HG02610 (cell line): Measurements from ENCODE around the gene TSC22D2.

ENCODE experiments used
- ATAC-seq: cut with Tn5 transposase; IDR thresholded peaks from one replicate; pipeline ENCODE4 v1.9.1; 2021; ENCODE audit warnings: mild to moderate bottlenecking, moderate library complexity; ENCODE audit not compliant: unreplicated experiment

Gene TSC22D2

DNA sequence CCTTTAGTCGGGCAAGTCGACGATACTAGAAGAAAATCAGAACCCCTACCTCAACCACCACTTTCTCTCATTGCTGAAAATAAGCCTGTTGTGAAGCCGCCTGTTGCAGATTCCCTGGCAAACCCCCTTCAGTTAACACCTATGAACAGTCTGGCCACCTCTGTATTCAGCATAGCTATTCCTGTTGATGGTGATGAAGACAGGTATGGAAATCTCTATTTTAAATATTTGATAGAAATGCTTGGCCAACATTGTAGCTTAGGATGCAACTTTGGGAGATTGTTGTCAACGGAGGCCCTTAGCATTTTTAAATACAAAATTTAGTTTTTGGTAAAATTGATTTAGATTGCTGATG, 3.0 kb downstream of the TSC22D2 start:
- no peak for ATAC-seq

GRCh38 chr3:150411546-150411945, 3.4 kb downstream of the TSC22D2 start:
- ATAC-seq, result no peak

DNA sequence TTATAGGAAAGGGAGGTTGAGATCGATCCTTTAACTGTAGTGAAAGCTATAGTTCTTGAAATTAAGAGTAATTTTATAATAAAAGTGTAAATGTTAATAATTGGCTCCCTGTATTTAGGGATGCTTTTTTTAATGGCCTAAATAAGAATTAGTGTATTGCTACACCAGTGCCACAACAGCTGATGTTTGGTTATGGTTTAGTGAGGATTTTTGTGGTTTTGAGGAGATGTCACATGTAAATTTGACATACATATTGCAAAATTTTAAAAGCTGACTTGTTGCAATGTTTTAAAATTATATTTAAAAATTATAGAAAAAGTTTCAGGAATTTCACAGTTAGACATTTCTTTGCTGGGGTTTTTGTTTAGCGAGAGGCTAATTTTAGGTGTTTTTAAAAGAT, 3.9 kb downstream of the TSC22D2 start:
- no peak for ATAC-seq

DNA sequence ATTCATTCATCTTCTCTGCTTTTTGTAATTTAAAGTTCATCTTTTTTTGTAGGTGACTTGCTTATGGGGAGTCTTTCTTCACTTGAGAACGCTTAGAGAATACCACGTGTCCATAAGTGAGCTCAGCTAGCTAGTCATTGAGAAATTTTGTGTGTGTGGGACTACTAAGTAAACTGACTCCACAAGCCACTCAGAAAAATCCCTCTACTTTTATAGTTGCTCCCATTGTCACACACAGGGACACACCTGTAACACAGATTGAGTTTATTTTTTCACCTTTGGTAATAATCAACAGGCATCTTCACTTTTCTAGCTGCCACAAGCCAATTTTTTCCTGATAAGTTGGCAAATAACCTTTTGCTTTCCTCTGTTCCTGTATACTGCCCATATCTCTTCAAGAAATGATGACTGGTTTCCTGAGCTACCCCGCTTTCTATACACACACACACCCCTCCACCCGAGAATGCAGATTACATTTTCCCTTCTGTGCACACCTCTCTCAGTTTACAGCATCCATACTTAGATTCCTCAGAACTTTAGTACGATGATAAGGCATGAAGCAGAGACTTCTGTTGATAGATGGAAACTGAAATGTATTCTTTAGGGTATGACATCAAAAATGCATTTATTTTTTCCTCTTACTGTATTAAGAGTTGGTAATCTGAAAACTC, 4.6 kb downstream of the TSC22D2 start:
- no peak for ATAC-seq

DNA sequence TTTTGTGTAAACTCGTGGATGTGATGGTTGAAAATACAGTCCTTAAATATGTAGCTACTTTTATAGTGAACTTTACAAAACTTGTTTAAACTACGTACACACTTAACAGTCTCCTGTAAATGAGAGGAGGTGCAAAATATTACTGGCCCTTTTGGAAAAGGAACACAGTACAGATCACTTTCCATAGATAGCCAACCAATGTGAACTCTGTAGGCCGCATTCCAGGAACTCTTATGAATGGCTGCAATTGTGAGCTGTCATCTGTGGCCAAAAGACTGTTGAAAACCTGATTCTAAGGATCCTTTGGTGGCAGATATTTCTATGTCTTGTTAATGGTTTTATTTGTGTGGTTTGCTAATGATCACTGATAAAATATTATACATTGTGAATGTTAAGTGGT, 6.2 kb downstream of the TSC22D2 start:
- ATAC-seq, result no peak

GRCh38 chr3:150414959-150415358, 6.9 kb downstream of the TSC22D2 start:
- no peak for ATAC-seq

GRCh38 chr3:150419076-150419868, 11.2 kb downstream of the TSC22D2 start:
- ATAC-seq, result no peak

DNA sequence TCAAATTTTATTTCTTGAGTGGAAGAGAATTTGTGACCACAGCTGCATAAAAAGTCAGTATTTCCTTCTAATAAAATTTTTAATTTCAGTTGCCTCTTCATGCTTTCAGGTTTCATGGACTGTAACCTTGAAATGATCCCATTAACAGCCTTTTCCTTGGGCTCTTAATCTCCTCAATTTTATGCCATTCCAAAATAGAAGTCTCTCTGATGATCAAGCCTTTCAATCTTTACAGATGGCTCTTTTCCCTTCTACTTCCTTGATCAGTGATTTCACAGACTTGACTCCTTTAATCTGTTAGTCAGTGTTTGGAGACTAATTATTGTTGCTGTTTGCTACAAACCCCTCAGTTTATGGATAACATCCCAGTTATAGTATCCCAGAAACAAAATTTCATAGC, 11.9 kb downstream of the TSC22D2 start:
- no peak for ATAC-seq

- no peak for ATAC-seq
Measured at GRCh38 chr3:150421256-150421655, 13.2 kb downstream of the TSC22D2 start.

- no peak for ATAC-seq
Measured at GRCh38 chr3:150421799-150422548, 13.9 kb downstream of the TSC22D2 start.

DNA sequence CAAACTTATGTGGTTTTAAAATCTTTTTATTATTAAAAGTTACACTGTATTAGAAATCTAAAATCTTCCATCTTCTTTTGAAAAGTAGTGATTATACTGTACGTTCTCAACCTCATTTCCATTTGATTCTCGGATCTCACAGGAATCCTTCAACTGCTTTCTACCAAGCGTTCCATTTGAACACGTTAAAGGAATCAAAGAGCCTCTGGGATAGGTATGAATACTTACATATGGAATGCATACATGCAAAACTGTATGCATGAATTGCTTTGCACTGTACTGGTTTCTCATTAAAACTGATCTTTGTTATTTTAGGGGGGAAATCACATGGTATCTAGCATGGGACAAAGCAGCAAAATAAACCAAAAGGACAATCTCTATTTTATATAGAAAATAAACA, 14.8 kb downstream of the TSC22D2 start:
- no peak for ATAC-seq

DNA sequence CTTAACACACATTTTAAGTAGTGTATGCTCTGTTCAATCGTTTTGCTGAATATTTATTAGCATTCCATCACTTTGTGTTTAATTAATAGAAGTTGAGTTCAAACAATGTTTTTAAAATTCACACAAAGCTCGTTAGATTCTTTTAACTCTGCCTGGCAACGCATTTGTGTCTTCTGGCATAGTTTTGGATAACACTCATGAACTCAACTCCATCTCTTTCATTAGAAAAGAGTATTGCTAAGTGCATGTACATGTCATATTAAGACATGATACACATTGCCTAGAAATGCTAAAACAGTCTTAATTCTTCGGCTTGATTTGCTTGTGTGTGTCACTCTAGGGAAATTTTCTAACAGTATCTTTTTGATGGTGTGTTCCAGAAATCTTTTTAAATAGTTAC, 15.7 kb downstream of the TSC22D2 start:
- ATAC-seq, result no peak

- no peak for ATAC-seq
Measured at GRCh38 chr3:150426292-150426691, 18.2 kb downstream of the TSC22D2 start.

DNA sequence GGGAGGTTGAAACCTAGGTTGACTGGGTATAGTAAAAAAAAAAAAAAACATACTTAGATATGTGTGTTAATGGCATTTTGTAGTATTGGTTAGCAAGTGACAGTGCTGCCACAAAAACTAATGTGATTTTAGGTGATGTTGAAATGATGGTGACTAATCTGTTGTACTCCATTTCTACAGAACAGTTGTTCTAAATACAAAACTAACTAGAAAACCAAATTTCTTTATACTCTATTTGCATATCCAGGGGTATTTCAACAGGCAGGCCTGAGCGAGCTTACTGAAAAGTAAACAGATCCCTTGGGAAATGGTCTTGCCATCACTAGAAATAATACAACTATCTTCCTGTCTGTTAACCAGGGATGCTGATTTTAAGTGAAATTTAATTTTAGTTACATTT, 20.5 kb downstream of the TSC22D2 start:
- ATAC-seq, result no peak

GRCh38 chr3:150429767-150430671, 21.9 kb downstream of the TSC22D2 start:
- ATAC-seq, result no peak

DNA sequence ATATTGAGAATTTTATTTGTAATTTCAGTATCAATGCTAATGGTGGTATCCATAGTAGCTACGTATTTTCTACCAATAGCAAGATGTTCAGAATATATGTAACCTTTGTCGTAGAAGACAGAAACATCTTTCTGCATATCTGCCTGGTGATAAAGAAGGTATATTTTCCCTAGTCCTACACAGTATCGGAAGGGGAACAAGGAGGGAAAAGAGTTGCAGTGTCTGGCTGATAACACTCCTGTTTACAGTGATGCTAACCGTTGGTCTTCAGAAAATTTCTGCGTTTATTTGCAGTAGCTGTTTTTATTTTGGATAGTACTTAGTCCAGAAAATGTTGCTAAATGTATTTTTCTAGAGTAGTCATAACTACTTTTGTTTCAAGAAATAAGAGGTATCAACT, 25.2 kb downstream of the TSC22D2 start:
- no peak for ATAC-seq

DNA sequence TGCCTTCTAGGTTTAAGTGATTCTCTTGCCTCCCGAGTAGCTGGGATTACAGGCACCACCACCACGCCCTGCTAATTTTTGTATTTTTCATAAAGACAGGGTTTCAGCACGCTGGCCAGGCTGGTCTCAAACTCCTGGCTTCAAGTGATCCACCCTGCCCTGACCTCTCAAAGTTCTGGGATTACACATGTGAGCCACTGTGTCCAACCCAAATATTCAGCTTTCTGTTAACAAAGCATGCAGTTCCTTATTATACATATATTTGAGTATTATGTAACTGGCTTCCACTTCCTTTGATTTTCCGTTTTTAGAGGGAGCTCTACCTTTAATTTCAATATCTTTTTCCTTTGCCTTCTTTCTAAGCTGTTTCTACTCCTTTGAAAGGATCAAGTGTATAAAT, 26.1 kb downstream of the TSC22D2 start:
- no peak for ATAC-seq

GRCh38 chr3:150436161-150436560, 28.1 kb downstream of the TSC22D2 start:
- no peak for ATAC-seq

- no peak for ATAC-seq
Measured at GRCh38 chr3:150439657-150440056, 31.6 kb downstream of the TSC22D2 start.

GRCh38 chr3:150443331-150443741, 35.2 kb downstream of the TSC22D2 start:
- no peak for ATAC-seq

- ATAC-seq, result no peak
Measured at GRCh38 chr3:150444371-150444770, 36.3 kb downstream of the TSC22D2 start.
